HG03558 (cell line): Measurements from ENCODE around the gene INSRR.

ENCODE experiments used
- ATAC-seq: cut with Tn5 transposase; IDR thresholded peaks from one replicate; pipeline ENCODE4 v1.9.1; 2021; ENCODE audit warnings: moderate number of reproducible peaks; ENCODE audit not compliant: unreplicated experiment; ENCODE audit errors: extremely low read depth

The INSRR gene

DNA sequence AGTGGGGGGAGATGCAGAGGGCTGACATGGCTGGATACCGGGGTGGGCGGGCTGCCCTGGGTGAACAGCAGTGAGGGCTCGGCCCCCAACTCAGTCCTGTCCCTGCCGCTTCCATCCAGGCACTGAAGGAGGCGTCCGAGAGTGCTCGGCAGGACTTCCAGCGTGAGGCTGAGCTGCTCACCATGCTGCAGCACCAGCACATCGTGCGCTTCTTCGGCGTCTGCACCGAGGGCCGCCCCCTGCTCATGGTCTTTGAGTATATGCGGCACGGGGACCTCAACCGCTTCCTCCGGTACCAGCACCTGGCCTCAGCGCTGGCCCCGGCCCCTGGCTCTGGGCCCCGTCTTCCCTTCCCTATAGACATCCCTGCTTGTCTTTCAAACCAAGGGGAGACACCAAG lies 17.4 kb upstream of the INSRR start:
- no peak for ATAC-seq

DNA sequence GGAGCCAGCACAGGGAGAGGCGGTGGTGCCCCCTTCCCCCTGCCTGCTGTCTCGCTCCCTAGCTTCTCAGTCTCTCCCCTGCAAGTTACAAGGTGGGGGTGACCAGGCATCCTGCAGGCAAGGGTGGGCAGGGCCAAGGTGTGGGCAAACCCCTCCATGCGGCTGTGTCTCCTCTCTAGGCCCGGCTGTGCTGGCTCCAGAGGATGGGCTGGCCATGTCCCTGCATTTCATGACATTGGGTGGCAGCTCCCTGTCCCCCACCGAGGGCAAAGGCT lies 16.4 kb upstream of the INSRR start:
- ATAC-seq: no peak

DNA sequence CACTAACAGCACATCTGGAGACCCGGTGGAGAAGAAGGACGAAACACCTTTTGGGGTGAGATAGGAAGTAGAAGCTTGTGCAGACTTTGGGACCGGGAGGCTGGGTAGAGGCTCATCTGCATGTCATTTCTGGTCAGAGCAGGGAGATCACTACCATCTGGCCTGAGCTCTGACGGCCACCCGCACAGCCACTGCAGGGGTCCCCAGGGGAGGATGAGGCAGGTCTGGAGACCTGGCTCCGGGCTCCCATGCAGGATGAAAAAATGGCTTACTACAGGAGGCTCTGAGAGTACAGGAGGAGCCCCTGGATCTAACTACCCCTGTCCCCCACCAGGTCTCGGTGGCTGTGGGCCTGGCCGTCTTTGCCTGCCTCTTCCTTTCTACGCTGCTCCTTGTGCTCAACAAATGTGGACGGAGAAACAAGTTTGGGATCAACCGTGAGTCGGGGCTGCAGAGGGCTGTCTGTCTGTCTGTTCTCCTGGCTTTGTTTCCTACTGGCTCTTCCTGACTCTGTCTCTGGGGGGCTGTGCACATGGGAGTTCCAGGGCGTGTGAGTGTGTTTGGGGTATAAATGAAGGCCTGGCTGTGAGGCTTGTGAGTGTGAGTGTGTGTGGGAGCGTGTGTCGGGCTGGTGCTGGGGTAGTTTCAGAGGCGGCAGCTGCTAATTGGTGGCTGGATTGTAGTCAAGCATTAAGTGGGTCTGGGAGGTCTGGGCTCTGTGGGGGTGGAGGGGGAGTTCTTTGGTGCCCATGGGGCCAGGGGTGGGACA lies 15.8 kb upstream of the INSRR start:
- ATAC-seq: no peak

DNA sequence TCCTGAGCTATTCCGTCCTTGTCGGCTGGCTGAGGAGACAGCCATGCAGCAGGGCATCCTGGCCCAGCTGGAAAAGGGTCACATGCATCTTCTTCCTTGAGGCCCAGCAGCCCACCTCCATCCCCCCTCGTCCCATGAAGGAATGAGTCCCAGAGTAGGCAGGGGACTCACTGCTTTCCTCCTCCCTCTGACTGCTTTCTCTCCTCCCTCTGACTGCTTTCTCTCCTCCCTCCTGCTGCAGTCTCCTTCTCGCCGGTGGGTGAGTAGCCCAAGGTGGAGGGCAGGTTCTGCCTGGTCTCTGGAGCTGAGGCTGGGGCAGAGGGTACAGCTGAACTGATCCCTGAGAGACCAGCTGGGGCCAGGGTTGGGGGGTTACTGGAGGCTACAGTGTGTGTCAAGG lies 15.2 kb upstream of the INSRR start:
- ATAC-seq: no peak

DNA sequence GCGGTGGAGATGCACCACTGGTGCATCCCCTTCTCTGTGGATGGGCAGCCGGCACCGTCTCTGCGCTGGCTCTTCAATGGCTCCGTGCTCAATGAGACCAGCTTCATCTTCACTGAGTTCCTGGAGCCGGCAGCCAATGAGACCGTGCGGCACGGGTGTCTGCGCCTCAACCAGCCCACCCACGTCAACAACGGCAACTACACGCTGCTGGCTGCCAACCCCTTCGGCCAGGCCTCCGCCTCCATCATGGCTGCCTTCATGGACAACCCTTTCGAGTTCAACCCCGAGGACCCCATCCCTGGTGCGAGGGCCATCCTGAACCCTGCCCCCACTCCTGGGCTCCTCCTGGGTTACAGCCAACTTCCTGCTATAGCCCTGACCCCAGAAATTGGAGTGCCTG lies 14.7 kb upstream of the INSRR start:
- no peak for ATAC-seq

DNA sequence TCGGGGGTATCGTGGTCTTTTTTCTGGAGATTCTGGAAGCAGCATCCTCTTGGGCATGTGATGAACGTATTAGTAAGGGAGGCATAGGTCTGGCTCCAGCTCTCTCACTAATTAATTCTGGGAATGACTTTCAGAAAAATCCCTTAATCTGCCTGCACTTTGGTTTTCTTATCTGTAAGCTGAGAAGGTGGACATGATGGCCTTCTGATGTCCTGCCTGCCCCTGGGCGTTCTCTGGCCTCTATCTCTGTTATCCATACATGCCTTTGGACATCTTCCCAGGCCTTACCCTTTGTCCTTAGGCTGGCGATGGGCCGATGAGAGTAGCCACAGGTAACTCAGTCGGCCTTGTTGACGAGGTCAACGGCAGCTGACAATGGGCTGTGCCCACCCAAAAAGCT lies 10.5 kb upstream of the INSRR start:
- no peak for ATAC-seq

DNA sequence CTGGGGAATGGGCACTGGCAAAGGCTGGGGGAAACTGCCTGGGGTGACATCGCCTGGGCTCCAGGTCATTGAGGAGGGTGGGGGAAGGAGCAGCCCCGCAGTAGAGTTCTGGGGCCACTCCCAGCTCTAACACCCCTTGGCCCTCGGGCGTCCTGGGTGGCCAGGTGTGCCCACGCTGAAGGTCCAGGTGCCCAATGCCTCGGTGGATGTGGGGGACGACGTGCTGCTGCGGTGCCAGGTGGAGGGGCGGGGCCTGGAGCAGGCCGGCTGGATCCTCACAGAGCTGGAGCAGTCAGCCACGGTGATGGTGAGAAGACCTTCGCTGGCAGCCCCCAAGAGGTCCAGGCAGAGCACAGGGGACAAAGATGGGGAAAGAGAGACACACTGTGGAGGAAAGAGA lies 9.4 kb upstream of the INSRR start:
- ATAC-seq: no peak

DNA sequence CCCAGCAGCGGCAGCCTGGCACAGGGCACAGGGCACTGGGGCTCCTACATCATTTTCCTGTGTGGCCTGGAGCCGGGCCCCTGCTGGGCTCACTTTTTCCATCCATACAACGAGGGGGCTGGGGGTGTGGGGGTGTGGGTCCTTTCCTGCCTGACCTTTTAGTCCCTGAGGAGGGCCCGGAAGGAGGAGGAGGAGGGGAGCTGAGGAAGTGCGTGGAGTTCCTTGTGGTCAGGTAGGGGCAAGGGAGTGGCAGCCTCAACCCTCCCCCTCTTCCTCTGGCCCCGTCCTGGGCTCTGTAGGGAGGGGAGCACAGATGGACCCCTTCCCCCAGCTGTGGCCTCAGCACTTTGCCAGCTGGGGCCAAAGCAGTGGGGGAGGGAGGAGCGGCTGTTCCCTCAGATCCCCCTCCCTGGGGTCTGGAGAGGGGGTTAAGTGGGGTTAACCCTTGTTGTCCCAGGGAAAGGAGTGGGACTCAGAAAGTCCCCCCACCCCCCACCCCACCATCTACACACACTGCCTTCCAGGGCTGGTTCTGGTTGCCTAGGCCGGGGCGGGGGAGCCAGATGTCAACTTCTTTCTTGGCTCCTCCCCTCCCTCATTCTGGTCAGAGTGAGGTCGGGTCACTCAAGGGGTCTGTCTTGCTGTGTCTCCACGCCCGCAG lies 7.5 kb upstream of the INSRR start:
- no peak for ATAC-seq

DNA sequence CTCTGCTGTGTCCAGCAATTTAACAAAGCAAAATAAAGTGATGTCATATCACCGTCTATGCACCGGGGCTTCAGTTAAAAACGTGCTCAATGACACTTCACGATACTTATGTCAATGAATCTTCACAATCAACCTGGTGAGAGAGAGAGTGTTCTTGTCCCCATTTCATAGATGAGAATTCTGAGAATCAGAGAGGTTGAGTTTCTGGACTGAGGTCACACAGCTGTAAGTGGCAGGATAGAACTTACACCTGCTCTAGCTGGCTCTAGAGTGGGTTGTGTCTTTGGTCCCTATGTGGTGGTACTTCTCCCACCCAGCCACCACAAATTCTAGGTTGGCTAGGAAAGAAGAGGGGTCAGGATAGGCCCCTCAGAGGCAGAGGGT lies 6.9 kb upstream of the INSRR start:
- ATAC-seq: no peak

DNA sequence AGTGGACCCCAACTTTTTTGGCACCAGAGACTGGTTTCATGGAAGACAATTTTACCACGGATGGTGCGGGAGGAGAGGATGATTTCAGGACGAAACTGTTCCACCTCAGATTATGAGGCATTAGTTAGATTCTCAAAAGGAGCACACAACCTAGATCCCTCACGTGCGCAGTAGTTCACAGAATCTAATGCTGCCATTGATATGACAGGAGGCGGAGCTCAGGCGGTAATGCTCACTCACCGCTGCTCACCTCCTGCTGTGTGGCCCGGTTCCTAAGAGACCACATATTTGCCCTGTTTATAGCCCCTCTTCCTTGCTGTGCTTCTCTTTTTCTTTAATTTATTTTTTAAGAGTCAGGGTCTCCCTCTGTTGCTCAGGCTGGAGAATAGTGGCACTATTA lies 6.3 kb upstream of the INSRR start:
- no peak for ATAC-seq

DNA sequence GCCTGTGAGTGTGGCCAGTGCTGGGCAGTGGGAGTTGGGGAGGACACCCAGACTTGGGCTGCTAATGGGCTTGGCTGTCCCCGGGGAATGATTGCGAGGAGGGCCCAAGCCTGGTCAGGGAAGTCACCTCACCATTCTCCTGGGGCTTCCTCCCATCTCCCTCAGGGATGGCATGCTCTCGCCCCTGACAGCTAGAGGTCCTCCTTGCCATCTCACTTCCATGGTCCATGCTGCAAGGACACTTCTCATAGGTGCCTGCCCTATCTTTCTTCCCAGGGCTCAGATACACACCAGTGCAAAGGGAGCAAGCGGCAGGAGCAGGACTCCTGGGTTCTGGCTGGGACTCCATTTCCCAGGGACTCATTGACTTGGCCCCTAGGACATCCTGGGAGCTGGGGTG lies 5.9 kb upstream of the INSRR start:
- no peak for ATAC-seq

DNA sequence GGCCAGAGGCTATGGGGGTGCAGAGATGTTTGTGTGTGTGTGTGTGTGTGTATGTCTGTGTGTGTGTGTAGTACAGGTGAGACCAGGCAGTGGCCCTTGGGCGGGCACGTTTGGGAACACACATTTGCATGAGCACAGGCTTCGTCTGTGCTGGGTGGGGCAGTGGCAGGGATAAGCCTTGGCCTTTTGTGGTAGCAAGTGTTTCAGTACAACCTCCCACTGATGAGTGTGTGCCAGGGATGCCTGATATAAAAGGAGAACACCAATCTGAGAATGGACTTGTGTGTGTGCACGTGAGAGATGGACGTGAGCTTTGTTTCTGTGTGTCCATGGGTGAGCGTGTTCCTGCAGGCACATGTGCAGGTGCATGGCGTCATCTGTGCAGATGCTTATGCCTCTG lies 4.7 kb upstream of the INSRR start:
- ATAC-seq: no peak

DNA sequence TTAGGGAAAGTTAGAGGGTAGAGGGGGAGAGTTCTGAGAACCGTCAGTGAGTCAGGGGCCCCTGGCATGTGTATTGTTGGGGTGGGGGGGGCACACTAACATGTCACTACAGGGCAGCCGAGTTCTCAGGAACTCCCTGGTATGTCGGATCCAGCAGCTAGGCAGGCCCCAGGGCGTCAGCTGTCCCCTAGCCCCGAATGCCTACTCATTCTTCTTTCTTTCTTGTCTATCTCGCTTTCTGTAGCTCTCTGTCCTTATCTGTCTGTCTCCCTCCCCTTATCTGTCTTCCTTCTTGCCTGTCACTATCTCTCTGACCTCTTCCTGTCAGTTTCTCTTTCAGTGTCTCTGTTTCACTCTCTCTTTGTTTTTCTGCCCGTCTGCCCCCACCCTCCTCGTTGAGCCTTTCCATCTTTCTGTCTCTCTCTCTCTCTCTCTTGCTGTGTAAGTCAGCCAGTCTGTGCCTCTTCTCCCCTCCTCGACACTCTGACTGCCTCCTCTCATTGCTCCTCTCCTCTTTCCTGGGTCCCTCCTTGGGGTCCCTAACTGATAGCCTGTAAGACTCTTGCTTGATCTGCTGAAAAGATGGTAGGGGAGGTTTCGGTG lies 4.2 kb upstream of the INSRR start:
- ATAC-seq: no peak

DNA sequence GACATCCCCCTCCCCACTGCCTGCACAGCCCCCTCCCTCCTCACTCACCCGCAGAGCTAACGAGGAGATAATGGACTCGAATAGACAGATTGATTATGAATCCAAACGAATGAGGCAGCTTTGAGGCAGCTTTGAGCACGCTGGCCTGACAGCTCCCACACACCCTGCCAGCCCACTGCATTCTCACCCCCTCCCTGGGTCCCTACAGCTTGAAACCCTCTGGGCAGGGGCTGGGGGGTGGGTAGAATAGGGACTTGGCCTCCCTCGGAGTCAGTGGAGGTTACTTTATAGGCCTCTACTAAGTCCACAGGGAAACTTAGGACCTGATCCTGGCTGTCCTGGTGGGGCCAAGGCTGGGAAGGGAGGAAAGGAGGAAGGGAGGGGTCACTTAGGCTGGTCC lies 3.7 kb upstream of the INSRR start:
- ATAC-seq: no peak

DNA sequence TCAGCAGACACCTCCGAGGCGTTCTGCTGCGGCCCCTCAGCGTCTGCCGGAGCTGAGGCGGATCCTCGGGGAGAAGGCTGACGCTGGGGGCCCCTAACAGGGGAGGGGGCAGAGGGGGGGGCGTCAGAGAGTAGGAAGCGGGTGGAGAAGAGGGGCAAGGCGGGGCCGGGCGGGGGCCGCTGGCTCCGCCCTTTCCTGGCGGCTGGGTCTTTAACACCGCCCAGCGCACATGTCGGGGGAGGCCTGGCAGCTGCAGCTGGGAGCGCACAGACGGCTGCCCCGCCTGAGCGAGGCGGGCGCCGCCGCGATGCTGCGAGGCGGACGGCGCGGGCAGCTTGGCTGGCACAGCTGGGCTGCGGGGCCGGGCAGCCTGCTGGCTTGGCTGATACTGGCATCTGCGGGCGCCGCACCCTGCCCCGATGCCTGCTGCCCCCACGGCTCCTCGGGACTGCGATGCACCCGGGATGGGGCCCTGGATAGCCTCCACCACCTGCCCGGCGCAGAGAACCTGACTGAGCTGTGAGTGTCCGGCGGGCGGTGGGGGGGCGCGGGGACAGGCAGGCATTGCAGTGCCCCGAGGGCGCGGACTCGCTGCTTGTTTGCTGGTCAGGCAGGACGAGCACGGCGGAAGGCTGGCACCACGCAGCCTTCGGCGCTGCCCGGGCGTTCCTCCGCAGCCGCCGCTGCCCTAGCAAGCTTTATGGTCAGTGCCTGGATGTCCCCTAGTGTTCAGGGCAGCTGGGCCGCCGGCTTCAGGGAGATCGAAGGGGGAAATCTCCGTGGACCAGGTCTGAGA lies 1.9 kb upstream of the INSRR start, which contains the start of gene NTRK1:
TSS of gene NTRK1 (plus strand) at position 238 of the 796 bp plus-strand sequence. CDS start at position 308, 70 bp downstream.
- ATAC-seq: no peak

DNA sequence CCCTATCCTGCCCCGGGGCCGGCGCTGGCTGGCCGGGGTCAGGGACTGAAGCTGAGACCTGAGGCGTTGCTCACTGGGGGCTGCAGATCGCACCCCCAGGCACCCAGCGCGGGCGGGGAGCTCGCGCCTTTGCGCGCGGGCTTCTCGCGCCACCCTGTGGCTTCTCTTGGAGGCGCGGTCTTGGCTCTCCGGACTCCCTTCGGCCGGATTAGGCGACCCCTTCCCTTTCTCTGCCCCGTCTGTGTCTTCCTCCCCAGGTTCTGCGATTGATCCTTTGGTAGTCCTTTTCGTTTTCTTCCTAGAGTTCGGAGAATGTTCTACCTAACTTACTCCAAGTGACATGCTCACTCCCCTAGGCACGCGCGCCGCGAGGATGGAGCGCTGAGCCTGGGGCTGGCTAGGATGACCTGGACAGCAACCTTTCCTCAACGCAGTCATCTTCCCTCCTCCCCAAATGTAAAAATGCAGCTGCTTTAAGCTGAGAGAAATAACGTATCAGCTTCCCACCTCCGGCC lies 1.3 kb upstream of the INSRR start:
- ATAC-seq: no peak

DNA sequence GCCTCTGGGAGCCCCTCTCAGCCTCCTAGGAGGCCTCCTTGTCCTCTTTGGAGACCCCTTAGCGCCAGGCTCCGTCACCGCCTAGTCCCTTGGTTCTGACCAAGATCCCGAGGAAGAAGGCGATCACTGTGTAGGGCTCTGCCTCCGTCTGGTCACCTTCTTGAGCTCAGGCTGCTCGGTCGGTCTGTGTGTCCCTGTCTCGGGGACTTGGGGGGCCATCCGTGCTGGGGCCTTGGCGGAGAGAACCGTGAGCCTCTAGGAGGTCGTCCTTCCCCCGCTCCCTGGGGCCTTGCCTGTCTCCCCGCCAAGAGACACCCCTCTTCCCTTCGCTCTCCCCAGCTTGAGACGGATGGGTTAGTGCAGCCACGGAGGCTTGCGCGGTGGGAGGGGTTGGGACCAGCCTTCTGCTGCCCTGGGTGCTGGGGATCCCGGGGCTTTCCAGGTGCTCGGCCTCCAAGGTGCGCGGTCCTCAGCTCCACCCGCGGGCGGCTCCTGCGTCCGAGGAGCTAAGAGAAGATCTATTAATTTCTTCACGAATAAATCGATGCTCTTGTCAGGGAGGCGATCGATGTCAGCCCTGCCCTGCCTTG lies 701 bp upstream of the INSRR start:
- ATAC-seq: no peak

DNA sequence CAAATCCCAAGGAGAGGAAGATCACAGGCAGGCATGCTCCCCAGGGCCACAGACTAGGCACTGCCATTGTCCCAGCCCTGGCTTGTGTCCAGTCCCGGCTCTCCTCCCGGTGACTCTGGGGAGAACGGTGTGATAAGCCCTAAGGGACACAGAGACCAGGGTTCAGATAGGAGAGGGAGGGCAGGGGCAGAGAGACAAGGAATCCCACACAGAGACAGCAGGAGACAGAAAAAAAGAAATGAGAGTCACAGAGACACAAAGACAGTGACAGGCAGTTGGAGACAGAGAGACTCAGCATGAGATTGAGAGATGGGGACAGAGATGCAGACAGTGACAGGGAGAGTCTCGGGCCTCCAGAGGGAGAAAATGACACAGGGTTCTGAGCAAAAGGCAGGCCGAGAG lies 361 bp downstream of the INSRR start:
- no peak for ATAC-seq

DNA sequence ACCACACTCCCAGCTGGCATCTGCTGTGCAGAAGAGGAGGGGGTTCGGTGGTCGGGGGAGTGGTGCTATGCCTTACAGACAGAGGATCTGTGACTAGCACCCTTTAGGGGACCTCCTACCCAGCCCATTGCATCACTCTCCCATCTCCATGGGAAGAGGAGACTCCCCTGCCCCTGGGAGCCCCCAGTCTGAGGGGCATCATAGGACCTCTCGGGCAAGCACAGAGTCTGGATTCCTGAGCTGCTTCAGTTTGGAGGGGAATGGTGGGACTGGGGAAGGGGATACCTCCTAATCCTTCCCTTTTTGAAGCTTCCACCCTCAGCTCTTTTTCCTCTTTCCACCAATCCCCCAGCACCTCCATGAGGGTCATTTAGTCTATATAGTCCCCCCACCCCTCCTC lies 1.4 kb downstream of the INSRR start:
- no peak for ATAC-seq

DNA sequence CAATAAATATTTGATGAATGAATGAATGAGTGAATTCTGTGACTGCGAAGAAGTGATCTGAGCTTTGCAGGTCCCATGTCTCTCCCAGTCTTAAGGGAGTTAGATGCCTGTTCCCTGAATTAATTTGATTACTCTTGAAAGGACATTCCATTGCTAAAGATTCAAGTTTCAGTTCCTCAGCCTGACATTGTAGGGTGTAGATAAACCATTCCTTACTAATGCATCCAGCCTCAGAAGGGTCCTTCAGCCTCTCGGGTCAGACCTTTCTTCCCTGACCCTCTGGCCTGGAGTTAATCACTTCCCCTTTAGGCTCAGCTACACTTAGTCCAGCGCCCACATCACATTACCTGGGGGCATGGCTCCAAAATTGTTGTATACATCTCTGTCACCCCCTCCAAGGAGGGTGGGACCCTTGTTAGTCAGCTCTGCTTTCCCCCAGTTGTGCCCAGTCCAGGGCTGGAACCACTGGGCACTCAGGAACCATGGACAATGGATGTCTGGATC lies 2.6 kb downstream of the INSRR start:
- no peak for ATAC-seq
